GM23338 (cell line): Measurements from ENCODE around the gene CRABP1. TPM values are rescaled to one million over a fixed set of nuclear protein-coding genes. Genes with fewer than 3 reads are reported as not detected.

Experiments used
- ATAC-seq: fragments of 200-7000 bp; cut with Tn5 transposase; 3 replicates; pipeline ENCODE4 v1.9.1; 2020
- DNase-seq: peaks from one replicate; pipeline ENCODE4 v3.0.0-alpha.2; 2015; ENCODE audit warnings: low spot score
- H2AFZ ChIP-seq: fragments of 200-600 bp; sonication (generic); 2 replicates; pipeline ENCODE4 v1.8.0; 2016; ENCODE audit warnings: antibody characterized with exemption, mild to moderate bottlenecking, moderate library complexity
- H3F3A ChIP-seq: fragments of 200-600 bp; sonication (generic); replicated peaks from 2 replicates; pipeline ENCODE4 v1.8.0; 2017; ENCODE audit warnings: antibody characterized with exemption, mixed run types, low read depth
- H3K27ac ChIP-seq: fragments of 200-600 bp; sonication (generic); 2 replicates; pipeline ENCODE4 v1.6.1; 2016; ENCODE audit warnings: low read depth
- H3K27me3 ChIP-seq: fragments of 200-600 bp; sonication (generic); 2 replicates; pipeline ENCODE4 v1.8.0; 2016; ENCODE audit warnings: mild to moderate bottlenecking, mixed run types, moderate library complexity; ENCODE audit not compliant: insufficient read depth
- H3K36me3 ChIP-seq: fragments of 200-600 bp; sonication (generic); 2 replicates; pipeline ENCODE4 v1.8.0; 2016; ENCODE audit warnings: mild to moderate bottlenecking; ENCODE audit not compliant: insufficient read depth
- H3K4me1 ChIP-seq: fragments of 200-600 bp; sonication (generic); 2 replicates; pipeline ENCODE4 v1.8.0; 2016; ENCODE audit warnings: mild to moderate bottlenecking, moderate library complexity; ENCODE audit not compliant: insufficient read depth
- H3K4me2 ChIP-seq: fragments of 200-600 bp; sonication (generic); 2 replicates; pipeline ENCODE4 v1.7.1; 2017; ENCODE audit warnings: mixed run types
- H3K4me3 ChIP-seq: fragments of 200-600 bp; sonication (generic); 2 replicates; pipeline ENCODE4 v1.6.1; 2016; ENCODE audit warnings: mixed run types
- H3K79me2 ChIP-seq: fragments of 200-600 bp; sonication (generic); replicated peaks from 2 replicates; pipeline ENCODE4 v1.8.0; 2017; ENCODE audit warnings: mild to moderate bottlenecking; ENCODE audit not compliant: insufficient read depth
- H3K9me2 ChIP-seq: fragments of 200-600 bp; sonication (generic); 2 replicates; pipeline ENCODE4 v1.8.0; 2017; ENCODE audit not compliant: insufficient read depth
- H4K20me1 ChIP-seq: fragments of 200-600 bp; sonication (generic); replicated peaks from 2 replicates; pipeline ENCODE4 v1.8.0; 2017; ENCODE audit warnings: mild to moderate bottlenecking; ENCODE audit not compliant: insufficient read depth
- H3K27ac Mint-ChIP-seq: 2 replicates; pipeline ENCODE4 v1.8.0; 2020; ENCODE audit warnings: inconsistent platforms, mild to moderate bottlenecking, moderate library complexity, mixed read lengths
- H3K27me3 Mint-ChIP-seq: 3 replicates; pipeline ENCODE4 v1.8.0; 2022; ENCODE audit warnings: low read depth, mild to moderate bottlenecking, moderate library complexity, mixed read lengths, inconsistent platforms; ENCODE audit not compliant: insufficient read depth, poor library complexity
- H3K36me3 Mint-ChIP-seq: 3 replicates; pipeline ENCODE4 v1.8.0; 2021; ENCODE audit warnings: low read depth, mild to moderate bottlenecking, inconsistent platforms, moderate library complexity, mixed read lengths
- H3K4me1 Mint-ChIP-seq: 3 replicates; pipeline ENCODE4 v1.8.0; 2020; ENCODE audit warnings: mild to moderate bottlenecking, inconsistent platforms, mixed read lengths
- H3K4me3 Mint-ChIP-seq: 3 replicates; pipeline ENCODE4 v1.8.0; 2021; ENCODE audit warnings: moderate library complexity, mild to moderate bottlenecking, inconsistent platforms, mixed read lengths
- H3K9me3 Mint-ChIP-seq: 3 replicates; pipeline ENCODE4 v1.8.0; 2020; ENCODE audit warnings: moderate library complexity, mild to moderate bottlenecking, inconsistent platforms, mixed read lengths
- CTCF ChIP-seq, 2 experiments: fragments of 200-600 bp in 1 of 2; sonication (generic) in 1 of 2; conservative IDR thresholded peaks; 2 replicates each; pipeline versions ENCODE4 v1.5.1 to v1.6.1; 2016 to 2017; ENCODE audit warnings: antibody characterized with exemption in 2 of 2, low read depth in 2 of 2, mild to moderate bottlenecking in 2 of 2, moderate library complexity in 1 of 2
- EZH2 ChIP-seq: fragments of 200-600 bp; sonication (generic); IDR thresholded peaks from one replicate; pipeline ENCODE4 v1.8.0; 2017; ENCODE audit warnings: antibody characterized with exemption, mild to moderate bottlenecking, low read depth; ENCODE audit not compliant: unreplicated experiment
- EZH2phosphoT487 ChIP-seq: fragments of 200-600 bp; sonication (generic); IDR thresholded peaks from one replicate; pipeline ENCODE4 v1.8.1; 2018; ENCODE audit warnings: antibody characterized with exemption; ENCODE audit not compliant: unreplicated experiment
- REST ChIP-seq: IDR thresholded peaks from one replicate; pipeline ENCODE4 v1.6.1; 2018; ENCODE audit warnings: antibody characterized with exemption; ENCODE audit not compliant: unreplicated experiment
- STAT1 ChIP-seq: IDR thresholded peaks from one replicate; pipeline ENCODE4 v1.6.1; 2016; ENCODE audit warnings: antibody characterized with exemption; ENCODE audit not compliant: unreplicated experiment
- ZNF331 ChIP-seq: fragments of 250-450 bp; sonication (Bioruptor Pico); IDR thresholded peaks from 2 replicates; pipeline ENCODE4 v1.5.0; 2020; ENCODE audit warnings: low read depth, mild to moderate bottlenecking, moderate library complexity
- ZNF462 ChIP-seq: fragments of 250-450 bp; sonication (Bioruptor Pico); IDR thresholded peaks from 2 replicates; pipeline ENCODE4 v1.5.0; 2020; ENCODE audit warnings: mild to moderate bottlenecking, moderate library complexity
- polyA plus RNA-seq: library from polyadenylated mRNA; unstranded; fragments of >200 nt; fragmentation: Nextera tagmentation; extraction: Ambion mirVana; gene quantifications from 2 replicates; pipeline ENCODE4 v1.2.1, GENCODE V29; 2016
- total RNA-seq: library from RNA; depleted of rRNA; stranded (reverse); fragments of >200 nt; shearing (Covaris generic); gene quantifications from 2 replicates; pipeline ENCODE4 v1.2.3, GENCODE V29; 2014

The CRABP1 gene
- total and polyA plus RNA-seq, 2 experiments from 2014 or later, result 156 to 522 TPM

- no peaks in the 10 kb centered on the region for H3K36me3 Mint-ChIP-seq
- DNase-seq (no peak), ATAC-seq (no peak)
- H3K4me1 ChIP-seq, result 0 out of 2 replicates have a peak, but pooled peaks cover 6% of the 10 kb centered on the region
- H3K4me3 Mint-ChIP-seq, result no peak overlapping the region
- no peak overlapping the region for H2AFZ ChIP-seq
- H3K27ac Mint-ChIP-seq, result no peak overlapping the region
- peaks cover 10% of the 10 kb centered on the region; the same call in 1 of the 2 replicates for H3K27me3 ChIP-seq
- peaks cover 23% of the 10 kb centered on the region for H3K79me2 ChIP-seq
- H3F3A ChIP-seq, result 0 out of 2 replicates have a peak, but pooled peaks cover 8% of the 10 kb centered on the region
- peaks cover 3% of the 10 kb centered on the region; the same call in 1 of the 3 replicates for H3K9me3 Mint-ChIP-seq
- no peaks in the 10 kb centered on the region for H3K36me3 ChIP-seq
- no peaks in the 10 kb centered on the region for H4K20me1 ChIP-seq
- no peak overlapping the region for H3K4me3 ChIP-seq
- H3K9me2 ChIP-seq, result peaks cover 5% of the 10 kb centered on the region
- H3K27me3 Mint-ChIP-seq, result peaks cover 6% of the 10 kb centered on the region
- 0 out of 3 replicates have a peak, but pooled peaks cover 2% of the 10 kb centered on the region for H3K4me1 Mint-ChIP-seq
- TF ChIP-seq ZNF462 (CRISPR knock-in tag) (no peak), CTCF (conservative IDR thresholded peaks at IDR 0.05; ENCODE audit: low read depth in 2 of 2) (no peak), REST (no peak), STAT1 (no peak), EZH2phosphoT487 (no peak), EZH2 (no peak), ZNF331 (CRISPR knock-in tag) (no peak)
- H3K27ac ChIP-seq, result no peak overlapping the region
- no peak overlapping the region for H3K4me2 ChIP-seq
Observed at GRCh38 chr15:78301828-78302227, 38.3 kb upstream of the CRABP1 start.
